NCI-H226 (cell line): Measurements from ENCODE around the gene NFIA.

ENCODE experiments used
- DNase-seq: peaks from one replicate; pipeline ENCODE4 v3.0.0-alpha.2; 2015

Gene NFIA

GRCh38 chr1:61477301-61477700, 394.9 kb downstream of the NFIA start:
- no peak for DNase-seq

GRCh38 chr1:61480273-61480935, 398.0 kb downstream of the NFIA start:
- DNase-seq = no peak

GRCh38 chr1:61481315-61481715, 399.0 kb downstream of the NFIA start:
- peak; percentile 44 for DNase-seq

GRCh38 chr1:61482170-61482734, 399.9 kb downstream of the NFIA start:
- DNase-seq = no peak

GRCh38 chr1:61486783-61487536, 404.6 kb downstream of the NFIA start:
- no peak for DNase-seq

GRCh38 chr1:61487801-61488200, 405.4 kb downstream of the NFIA start:
- no peak for DNase-seq

- no peak for DNase-seq
Measured at GRCh38 chr1:61490924-61491323, 408.6 kb downstream of the NFIA start.

GRCh38 chr1:61491497-61491896, 409.1 kb downstream of the NFIA start:
- DNase-seq = peak; percentile 78

GRCh38 chr1:61494000-61494399, 411.6 kb downstream of the NFIA start:
- DNase-seq = peak; percentile 21

GRCh38 chr1:61496501-61496900, 414.1 kb downstream of the NFIA start:
- peak; percentile 91 for DNase-seq

- no peak for DNase-seq
Measured at GRCh38 chr1:61497013-61497412, 414.7 kb downstream of the NFIA start.

- no peak for DNase-seq
Measured at GRCh38 chr1:61498342-61498741, 416.0 kb downstream of the NFIA start.

GRCh38 chr1:61501971-61502916, 419.9 kb downstream of the NFIA start:
- DNase-seq = no peak

GRCh38 chr1:61504305-61504704, 421.9 kb downstream of the NFIA start:
- DNase-seq = no peak

- DNase-seq = peak; percentile 89
Measured at GRCh38 chr1:61504852-61505390, 422.6 kb downstream of the NFIA start.

GRCh38 chr1:61506236-61506635, 423.9 kb downstream of the NFIA start:
- peak; percentile 83 for DNase-seq

GRCh38 chr1:61506944-61507500, 424.7 kb downstream of the NFIA start:
- DNase-seq = no peak
